ENCODE results near the gene TMEM191B.
"Not testable (repeated sequence)": the region's sequence is repeated elsewhere in the genome, so short reads cannot be mapped to it uniquely, and the experiment has no call there.

TMEM191B gene

DNA sequence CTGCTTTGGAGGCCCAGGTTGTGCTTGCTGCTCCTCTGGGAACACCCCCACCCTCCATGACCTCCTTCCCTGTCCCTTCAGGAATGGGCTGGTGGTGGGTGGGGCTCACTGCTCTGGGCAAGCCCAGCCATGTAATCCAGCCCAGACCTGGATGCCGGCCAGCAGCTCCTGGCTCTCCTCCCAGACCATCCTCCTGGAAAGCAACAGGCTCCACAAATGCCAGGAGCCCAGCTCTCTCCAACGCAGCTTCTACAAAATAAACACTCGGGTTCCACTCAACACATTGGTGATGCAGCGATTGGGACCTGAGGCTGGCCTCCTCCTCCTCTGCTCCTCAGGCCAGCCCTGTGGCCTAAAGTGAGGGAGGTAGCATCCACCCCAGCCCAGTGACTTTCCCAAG is 30.9 kb downstream of the TMEM191B start:
- H3K27ac ChIP-seq: not testable (repeated sequence)

- H3K27ac ChIP-seq: not testable (repeated sequence)
These were observed 31.3 kb downstream of the TMEM191B start for GRCh38 chr22:18558939-18559338.

- H3K27ac ChIP-seq: not testable (repeated sequence)
These were observed 32.7 kb downstream of the TMEM191B start for GRCh38 chr22:18560099-18560974.

- not testable (repeated sequence) for H3K27ac ChIP-seq
These were observed 43.1 kb downstream of the TMEM191B start for GRCh38 chr22:18570509-18571246.

DNA sequence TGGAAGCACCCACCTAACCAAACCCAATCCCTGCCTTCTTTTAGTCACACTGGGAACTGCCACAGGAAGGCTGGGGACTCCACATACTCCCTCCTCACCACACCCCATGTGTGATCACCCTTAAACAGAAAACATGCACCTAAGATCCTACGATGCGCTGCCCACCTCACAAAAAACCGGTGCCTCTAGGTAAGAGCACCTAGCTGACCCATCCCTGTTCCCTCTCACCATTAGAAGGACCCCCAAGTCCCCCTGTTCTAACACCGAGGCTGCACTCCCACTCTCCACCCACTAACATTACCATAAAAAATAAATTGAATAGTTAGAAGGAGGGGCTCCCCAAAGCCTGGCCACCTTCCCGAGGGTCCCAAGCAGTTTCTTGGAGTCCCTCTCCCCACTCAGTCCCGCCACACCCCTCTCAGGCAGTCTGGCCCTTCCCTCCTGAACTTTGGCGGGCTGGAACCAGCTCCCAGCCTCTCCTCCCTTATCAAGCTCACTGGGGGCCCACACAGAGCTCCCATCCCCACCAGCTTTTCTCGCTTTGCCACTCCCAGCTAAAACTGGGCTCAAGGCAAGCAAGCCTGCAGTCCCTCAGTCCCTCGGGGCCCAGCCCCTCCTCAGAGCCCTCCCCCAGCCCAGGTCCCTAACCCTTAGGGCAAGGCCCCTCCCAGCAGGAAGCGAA is 46.0 kb downstream of the TMEM191B start:
- not testable (repeated sequence) for H3K27ac ChIP-seq

DNA sequence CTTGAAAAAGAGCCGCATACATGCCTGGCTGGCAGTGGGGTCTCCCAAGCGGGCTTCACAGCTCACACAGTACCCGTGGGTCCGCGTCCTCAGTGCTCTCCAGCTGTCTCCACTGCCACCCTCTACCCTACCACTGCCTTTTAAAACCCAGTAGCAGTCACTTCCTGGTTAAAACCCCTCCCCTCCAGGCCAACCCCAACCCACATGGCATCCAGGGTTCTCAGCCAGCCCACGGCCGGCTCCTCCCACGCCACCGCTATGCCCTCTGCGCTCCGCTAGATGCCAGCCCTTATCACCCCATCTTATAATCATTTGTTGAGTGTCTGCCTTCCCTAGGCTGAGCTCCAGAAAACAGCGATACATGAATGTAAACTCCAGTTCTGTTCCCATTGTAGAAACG is 47.0 kb downstream of the TMEM191B start:
- not testable (repeated sequence) for H3K27ac ChIP-seq

DNA sequence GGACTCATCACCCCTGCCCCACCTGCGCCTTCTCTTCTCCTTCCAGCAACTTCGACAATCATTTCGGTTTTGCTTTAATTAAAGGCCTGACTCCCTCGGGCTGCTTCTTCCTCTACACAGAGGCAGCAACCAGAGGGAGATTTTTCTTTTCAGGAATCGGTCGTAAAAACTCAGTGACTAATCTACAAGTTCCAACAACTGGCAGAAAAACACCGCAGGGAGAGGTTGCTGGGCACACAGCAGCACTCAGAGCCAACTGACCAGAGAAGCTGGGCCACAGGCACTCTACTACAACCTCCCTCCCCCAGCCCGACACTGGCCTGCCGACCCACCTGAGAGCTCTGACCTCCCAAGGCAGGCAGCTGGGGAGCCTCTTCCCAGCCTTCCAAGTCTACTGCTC is 48.1 kb downstream of the TMEM191B start:
- not testable (repeated sequence) for H3K27ac ChIP-seq

DNA sequence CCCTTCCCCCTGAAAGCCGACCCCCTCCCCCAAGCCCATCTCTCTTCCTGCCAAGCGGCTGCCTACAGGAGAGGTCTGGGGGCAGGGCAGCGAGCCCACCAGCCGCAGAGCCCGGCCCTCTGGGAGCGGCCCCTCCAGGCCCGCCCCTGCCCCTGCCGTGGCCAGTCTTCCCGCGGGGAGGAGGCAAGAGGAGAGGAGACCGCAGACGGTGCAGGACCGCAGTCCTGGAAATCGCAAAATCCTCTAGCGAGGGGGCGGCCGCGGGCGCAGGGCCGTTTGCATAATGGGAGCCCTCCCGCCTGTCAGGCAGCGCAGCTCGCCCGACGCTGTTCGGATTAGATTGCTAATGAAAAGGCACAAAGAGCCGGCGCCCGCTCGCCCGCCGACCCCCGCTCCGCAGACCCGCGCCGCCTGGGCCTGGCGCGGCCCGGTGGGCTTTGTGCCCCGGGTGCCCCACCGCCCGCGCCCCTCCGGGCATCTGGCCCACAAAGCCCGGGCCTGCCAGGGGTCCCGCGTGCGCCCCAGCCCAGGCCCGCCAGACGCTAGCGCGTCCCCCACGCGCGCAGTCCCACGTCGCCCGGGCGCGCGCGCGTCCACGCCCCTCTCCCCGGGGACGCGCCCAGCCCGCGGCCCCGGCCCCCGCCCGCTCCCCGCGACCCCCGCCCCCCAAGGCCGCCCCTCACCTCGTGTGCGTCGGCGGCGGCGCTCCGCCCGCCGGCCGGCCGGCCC is 49.7 kb downstream of the TMEM191B start:
- not testable (repeated sequence) for H3K27ac ChIP-seq

DNA sequence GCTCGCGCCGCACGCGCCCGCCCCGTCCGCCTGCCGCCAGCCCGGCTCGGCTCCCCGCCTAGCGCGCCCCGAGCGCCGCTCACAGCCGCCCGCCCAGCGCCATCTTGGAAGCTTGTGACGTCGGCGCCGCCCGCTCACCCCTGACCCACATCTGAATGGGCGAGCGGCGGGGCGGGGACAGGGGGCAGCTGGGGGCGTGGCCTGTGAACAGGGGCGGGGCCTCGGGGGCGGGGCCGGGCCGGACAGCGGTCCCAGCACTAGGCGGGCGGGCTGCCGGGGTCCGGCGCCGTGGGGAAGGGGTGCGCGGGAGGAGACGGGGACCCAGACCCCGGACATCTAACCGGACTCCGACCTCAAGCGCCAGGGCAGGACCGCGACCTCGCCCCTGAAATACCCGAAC is 50.2 kb downstream of the TMEM191B start:
- H3K27ac ChIP-seq: not testable (repeated sequence)
